ENCODE measurements around the gene SLC12A7.

GRCh38 chr5:1065143-1065750 lies 46.6 kb downstream of the SLC12A7 start:
- TF ChIP-seq PRDM6 (tag by site-specific recombination; IDR thresholded peaks at IDR 0.05), result no peak
- TF ChIP-seq ZNF423 (tag by site-specific recombination; IDR thresholded peaks at IDR 0.05), result no peak
- no peak for TF ChIP-seq ZNF155 (tag by site-specific recombination; IDR thresholded peaks at IDR 0.05)
- no peak for TF ChIP-seq MZF1 (tag by site-specific recombination; IDR thresholded peaks at IDR 0.05; ENCODE audit: borderline replicate concordance)
- TF ChIP-seq ZNF701 (tag by site-specific recombination; IDR thresholded peaks at IDR 0.05), result no peak
- TF ChIP-seq, protein P1, sequence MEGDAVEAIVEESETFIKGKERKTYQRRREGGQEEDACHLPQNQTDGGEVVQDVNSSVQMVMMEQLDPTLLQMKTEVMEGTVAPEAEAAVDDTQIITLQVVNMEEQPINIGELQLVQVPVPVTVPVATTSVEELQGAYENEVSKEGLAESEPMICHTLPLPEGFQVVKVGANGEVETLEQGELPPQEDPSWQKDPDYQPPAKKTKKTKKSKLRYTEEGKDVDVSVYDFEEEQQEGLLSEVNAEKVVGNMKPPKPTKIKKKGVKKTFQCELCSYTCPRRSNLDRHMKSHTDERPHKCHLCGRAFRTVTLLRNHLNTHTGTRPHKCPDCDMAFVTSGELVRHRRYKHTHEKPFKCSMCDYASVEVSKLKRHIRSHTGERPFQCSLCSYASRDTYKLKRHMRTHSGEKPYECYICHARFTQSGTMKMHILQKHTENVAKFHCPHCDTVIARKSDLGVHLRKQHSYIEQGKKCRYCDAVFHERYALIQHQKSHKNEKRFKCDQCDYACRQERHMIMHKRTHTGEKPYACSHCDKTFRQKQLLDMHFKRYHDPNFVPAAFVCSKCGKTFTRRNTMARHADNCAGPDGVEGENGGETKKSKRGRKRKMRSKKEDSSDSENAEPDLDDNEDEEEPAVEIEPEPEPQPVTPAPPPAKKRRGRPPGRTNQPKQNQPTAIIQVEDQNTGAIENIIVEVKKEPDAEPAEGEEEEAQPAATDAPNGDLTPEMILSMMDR (tag by site-specific recombination; IDR thresholded peaks at IDR 0.05), result no peak
- TF ChIP-seq HOXA7 (CRISPR knock-in tag; IDR thresholded peaks at IDR 0.05; ENCODE audit: borderline replicate concordance), result no peak
- TF ChIP-seq BCL11B (tag by site-specific recombination; IDR thresholded peaks at IDR 0.05; ENCODE audit: low read depth), result no peak
- no peak for TF ChIP-seq ZFP69B (tag by site-specific recombination; IDR thresholded peaks at IDR 0.05)
